ENCODE measurements around the gene HPS5.
A peak's percentile ranks its signal among the peaks of the same experiment; 100 is the strongest.
"Not testable (repeated sequence)": the region's sequence is repeated elsewhere in the genome, so short reads cannot be mapped to it uniquely, and the experiment has no call there.

HPS5 gene, protein sequence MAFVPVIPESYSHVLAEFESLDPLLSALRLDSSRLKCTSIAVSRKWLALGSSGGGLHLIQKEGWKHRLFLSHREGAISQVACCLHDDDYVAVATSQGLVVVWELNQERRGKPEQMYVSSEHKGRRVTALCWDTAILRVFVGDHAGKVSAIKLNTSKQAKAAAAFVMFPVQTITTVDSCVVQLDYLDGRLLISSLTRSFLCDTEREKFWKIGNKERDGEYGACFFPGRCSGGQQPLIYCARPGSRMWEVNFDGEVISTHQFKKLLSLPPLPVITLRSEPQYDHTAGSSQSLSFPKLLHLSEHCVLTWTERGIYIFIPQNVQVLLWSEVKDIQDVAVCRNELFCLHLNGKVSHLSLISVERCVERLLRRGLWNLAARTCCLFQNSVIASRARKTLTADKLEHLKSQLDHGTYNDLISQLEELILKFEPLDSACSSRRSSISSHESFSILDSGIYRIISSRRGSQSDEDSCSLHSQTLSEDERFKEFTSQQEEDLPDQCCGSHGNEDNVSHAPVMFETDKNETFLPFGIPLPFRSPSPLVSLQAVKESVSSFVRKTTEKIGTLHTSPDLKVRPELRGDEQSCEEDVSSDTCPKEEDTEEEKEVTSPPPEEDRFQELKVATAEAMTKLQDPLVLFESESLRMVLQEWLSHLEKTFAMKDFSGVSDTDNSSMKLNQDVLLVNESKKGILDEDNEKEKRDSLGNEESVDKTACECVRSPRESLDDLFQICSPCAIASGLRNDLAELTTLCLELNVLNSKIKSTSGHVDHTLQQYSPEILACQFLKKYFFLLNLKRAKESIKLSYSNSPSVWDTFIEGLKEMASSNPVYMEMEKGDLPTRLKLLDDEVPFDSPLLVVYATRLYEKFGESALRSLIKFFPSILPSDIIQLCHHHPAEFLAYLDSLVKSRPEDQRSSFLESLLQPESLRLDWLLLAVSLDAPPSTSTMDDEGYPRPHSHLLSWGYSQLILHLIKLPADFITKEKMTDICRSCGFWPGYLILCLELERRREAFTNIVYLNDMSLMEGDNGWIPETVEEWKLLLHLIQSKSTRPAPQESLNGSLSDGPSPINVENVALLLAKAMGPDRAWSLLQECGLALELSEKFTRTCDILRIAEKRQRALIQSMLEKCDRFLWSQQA

GRCh38 chr11:18321969-18322711 is at the start of gene HPS5, which contains the start of gene GTF2H1:
Gene HPS5 (minus strand): TSS chr11:18322140. CDS start chr11:18317858, 4,282 bp downstream.
Gene GTF2H1 (plus strand): TSS chr11:18322567. CDS start chr11:18333075, 10,508 bp downstream.
- DNase-seq, result peak; percentile 96 to 97

- DNase-seq, result no peak
Measured at GRCh38 chr11:18371279-18371678, 49.3 kb upstream of the HPS5 start.

DNA sequence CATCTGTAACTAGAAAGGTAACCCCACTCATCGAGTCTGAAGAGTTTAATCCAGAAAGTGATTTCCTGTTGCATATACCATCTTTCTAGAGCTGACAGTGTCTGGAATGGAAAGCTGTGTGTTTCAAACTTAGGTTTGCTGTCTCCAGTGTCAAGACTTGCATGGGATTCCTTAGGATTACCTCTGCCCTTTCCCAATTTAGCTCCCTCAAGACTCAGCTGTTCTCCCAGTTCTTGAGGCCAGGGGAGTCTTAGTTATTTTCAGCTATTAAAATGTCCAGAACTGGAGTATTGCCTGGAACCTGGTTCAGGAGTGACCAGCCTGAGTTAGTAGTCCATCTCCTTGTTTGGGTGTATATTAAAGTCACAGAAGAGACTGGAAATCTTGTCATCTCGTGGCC is 47.5 kb upstream of the HPS5 start:
- DNase-seq, result no peak

DNA sequence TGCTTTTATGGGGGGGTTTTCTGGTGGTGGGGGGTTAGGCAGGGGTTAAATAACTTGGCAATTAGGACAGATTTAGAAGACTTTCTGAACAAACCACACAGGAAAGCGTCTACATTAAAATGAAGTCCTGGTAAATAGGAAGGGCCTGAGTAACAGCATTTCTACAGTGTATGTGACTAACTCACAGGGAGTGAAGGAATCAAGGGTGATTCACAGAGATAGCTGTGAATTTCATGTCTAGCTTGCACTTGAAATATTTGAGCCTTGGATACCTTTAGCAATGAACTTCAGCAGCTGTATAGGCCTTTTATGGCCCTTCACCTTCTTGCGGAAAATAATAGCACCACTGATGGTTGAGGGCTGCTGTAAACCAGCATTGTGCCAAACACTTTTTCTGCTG is 46.3 kb upstream of the HPS5 start:
- no peak for DNase-seq

GRCh38 chr11:18367431-18367830 is 45.5 kb upstream of the HPS5 start:
- no peak for DNase-seq

GRCh38 chr11:18366286-18366685 is 44.3 kb upstream of the HPS5 start:
- no peak for DNase-seq

- no peak for DNase-seq
Measured at GRCh38 chr11:18365741-18366140, 43.8 kb upstream of the HPS5 start.

- DNase-seq, result peak in 1 of 2 donors; percentile 7
Measured at GRCh38 chr11:18364495-18365073, 42.6 kb upstream of the HPS5 start.

- DNase-seq, result no peak
Measured at GRCh38 chr11:18361154-18361553, 39.2 kb upstream of the HPS5 start.

- DNase-seq, result no peak
Measured at GRCh38 chr11:18358646-18359045, 36.7 kb upstream of the HPS5 start.

GRCh38 chr11:18352581-18352980 is 30.6 kb upstream of the HPS5 start:
- DNase-seq, result no peak

DNA sequence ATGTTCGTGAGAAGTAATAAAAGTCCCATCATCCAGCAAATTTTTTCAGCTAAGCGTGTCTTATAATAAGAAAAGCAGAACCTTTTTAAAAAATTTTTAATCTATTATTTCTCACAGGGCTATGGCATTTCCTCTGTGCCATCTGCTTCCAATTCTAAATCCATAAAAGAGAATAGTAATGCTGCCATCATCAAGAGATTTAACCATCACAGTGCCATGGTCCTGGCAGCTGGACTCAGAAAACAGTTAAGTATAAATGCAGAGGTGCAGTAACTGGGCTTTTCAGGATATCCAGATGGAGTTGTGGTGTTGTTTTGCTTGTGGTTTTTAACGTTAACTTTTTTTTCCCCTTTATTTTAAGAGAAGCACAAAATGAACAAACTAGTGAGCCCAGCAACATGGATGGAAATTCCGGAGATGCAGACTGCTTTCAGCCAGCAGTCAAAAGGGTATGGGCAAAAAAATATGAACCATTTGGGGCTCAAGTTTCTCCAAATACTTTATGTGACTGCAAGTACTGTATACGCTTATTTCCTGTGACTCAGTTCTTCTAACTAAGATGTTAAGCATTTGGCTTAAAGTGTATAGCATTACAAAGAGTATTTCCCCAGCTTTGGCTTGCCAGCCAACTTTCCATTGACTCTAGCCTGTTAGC is 25.7 kb upstream of the HPS5 start:
- DNase-seq, result no peak

DNA sequence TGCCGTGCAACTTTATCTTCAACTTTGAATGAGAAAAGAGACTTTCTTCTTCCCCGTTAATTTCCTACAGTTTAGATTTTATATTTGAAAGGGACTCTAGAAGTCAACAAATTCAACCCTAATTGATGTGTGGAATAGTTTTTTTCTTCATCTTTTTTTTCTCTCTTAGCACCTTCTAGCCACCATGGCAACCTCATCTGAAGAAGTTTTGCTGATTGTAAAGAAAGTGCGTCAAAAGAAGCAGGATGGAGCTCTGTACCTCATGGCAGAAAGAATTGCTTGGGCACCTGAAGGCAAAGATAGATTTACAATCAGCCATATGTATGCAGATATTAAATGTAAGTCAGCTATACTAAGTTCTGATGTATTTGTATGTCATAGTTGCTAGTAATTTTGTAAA is 11.0 kb upstream of the HPS5 start:
- DNase-seq, result no peak

DNA sequence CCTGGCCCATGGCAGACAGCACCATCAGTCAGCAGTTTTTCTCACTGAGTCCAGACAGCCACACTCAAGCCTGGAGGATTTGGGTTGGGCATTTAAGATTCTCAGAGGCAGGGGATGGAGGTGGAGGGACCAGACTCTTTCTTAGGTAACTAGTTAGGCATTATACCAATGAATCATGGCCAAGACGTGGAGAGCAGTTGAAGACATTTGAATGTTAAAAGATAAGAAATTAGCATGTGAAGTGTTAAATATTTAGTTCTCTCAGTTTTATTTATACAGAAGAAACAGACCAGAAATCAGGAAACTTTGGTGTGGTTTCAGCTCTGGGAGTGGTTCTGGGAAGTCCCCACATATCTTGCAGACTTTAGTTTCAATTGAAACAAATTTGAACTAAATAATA is 10.4 kb upstream of the HPS5 start:
- no peak for DNase-seq

- DNase-seq, result no peak
Measured at GRCh38 chr11:18330921-18331320, 9.0 kb upstream of the HPS5 start.

GRCh38 chr11:18329196-18329870 is 7.4 kb upstream of the HPS5 start:
- DNase-seq, result no peak

DNA sequence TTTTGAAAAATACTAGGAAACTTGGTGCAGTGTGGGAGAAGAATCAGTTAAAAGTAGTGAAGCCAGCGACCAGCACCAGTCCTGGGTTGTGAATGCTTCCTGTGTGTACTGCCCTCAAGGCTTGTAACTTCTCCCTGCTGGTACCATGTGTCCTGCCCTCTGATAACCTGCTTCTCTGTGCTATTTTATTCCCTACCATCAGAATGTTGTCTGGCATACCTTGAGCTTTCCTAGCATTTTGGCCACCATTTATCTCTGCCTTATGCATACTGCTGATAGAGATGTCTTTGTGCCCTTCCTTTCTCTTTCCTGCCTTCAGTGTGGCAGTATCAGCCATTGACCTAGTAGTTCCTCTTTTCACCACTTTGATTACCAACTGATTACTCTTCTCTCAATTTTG is 2.4 kb upstream of the HPS5 start:
- no peak for DNase-seq

- DNase-seq, result not testable (repeated sequence)
Measured at GRCh38 chr11:18323881-18324280, 1.9 kb upstream of the HPS5 start.

GRCh38 chr11:18322818-18323570 is 1.1 kb upstream of the HPS5 start:
- no peak for DNase-seq

GRCh38 chr11:18321578-18321968 is 367 bp downstream of the HPS5 start:
- peak in 1 of 2 donors; percentile 55 for DNase-seq
